ENCODE measurements around the gene KRTAP10-12.
"Not testable (repeated sequence)": the region's sequence is repeated elsewhere in the genome, so short reads cannot be mapped to it uniquely, and the experiment has no call there.

Gene KRTAP10-12

DNA sequence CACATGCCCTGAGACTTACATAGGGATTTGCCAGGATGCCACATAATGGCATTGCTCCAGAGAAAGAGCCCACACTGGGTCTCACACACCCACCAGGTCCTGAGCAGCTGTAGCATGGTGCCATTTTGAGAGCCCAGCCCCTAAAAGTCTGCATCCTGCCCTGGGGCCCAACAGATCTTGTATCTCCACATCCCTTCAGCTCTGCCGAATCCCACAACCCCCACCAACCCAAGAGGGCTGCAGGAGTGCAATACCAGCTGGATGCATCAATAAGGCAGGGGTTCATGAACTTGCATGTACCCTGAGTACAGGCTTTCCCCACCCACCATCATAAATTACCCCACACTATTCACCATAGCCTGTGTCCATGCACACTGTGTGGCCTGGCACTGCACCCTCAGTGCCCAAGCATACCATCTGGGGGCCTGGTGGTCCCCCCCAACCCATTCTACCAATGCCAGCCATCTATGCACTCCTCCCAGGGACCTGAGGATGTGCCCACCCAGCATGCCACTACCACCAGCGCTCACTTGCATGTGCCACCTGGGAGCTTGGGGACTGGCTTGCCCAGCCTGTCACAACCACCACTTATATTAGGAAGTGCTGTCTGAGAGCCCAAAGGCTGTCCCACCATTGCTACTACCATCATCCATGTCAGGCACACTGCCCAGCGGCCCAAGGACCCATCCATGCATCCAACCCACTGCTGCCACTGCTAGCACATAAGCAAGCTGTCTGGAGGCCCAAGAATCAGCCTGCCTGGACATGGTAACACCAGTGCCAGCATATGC lies 26.1 kb upstream of the KRTAP10-12 start:
- DNase-seq, result no peak

DNA sequence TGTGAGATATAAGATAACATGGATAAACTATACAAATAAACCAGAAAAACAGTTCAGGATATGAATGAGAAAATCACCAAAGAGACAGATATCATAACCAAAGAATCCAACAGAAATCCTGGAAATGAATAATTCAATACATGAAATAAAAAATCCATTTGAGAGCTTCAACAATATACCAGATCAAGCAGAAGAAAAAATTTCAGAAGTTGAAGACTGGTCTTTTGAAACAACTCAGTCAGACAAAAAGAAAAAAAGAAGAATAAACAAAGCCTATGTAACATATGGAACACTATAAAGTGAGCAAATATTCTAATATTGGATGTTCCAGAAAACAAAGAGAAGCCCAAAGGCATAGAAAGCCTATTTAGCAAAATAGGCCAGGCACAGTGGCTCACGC lies 25.1 kb upstream of the KRTAP10-12 start:
- DNase-seq, result no peak

DNA sequence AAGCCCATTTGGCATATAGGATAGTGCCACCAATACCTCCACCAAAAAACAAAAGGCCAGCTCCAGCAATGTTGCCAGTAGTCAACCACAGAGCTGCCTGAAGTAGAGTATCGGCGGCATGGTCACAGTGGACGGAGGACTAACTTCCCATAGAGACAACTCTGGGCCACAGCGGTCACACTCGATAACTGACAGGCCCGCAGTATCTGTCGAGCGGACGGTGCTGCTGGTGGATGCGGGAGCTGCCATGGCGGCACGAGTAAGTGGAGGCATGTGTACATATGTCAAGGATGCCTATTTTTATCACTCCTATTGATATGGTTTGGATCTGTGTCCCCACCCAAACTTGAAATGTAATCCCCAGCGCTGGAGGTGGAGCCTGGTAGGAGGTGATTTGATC lies 19.1 kb upstream of the KRTAP10-12 start:
- no peak for DNase-seq

DNA sequence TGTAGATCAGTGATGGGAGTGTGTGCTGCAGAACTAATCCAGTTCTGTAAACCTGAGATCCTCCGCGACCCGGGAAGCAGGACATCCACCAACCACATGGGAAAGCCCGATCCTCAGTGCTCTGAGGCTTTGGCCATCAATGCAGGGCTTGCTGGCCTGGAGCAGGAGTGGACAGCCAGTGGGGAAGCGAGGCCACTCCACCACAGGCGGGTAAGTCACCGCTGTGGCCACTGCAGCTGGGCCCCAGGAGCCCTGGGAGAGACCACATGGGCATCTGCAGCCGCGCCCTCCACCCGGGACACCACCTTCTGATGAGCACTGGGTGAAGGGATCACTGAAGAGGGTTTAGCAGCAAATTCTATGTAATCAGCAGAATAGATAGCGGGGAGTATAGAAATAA lies 15.8 kb upstream of the KRTAP10-12 start:
- DNase-seq, result no peak

DNA sequence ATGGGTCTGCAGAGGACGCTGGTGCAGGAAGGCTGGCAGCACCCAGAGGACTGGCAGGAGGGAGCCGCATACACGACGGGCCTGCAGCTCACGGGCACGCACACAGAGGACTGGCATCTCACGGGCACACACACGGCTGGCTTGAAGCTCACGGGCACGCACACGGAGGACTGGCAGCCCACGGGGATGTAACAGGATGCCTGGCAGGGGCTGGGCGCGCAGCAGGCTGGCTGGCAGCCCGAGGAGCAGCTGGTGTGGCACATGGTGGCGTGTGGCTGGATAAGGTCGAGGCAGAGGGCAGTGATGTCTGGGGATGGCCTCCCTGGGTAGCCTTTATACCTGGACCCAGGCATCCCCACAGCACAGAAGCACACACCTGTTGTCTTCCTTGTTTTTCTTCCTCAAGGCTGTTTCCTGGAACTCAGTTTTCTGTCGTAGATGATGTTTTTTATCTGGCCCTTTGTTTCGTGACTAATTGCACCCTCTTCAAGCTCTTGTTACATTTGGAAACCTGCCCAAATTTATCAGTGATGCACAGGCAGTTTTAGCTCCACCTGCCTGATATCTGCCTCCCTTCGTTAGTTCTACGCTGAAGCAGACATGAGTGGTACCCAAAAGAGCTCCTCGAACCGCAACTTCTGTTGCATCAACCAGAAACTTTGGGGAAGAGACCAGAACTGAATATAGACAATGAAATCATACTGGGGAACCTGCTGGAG lies 15.0 kb upstream of the KRTAP10-12 start, which contains the start of gene KRTAP12-1:
Gene KRTAP12-1 (minus strand): TSS at position 303 of the 719 bp plus-strand sequence. CDS start 40 bp downstream, at position 263.
- no peak for DNase-seq

DNA sequence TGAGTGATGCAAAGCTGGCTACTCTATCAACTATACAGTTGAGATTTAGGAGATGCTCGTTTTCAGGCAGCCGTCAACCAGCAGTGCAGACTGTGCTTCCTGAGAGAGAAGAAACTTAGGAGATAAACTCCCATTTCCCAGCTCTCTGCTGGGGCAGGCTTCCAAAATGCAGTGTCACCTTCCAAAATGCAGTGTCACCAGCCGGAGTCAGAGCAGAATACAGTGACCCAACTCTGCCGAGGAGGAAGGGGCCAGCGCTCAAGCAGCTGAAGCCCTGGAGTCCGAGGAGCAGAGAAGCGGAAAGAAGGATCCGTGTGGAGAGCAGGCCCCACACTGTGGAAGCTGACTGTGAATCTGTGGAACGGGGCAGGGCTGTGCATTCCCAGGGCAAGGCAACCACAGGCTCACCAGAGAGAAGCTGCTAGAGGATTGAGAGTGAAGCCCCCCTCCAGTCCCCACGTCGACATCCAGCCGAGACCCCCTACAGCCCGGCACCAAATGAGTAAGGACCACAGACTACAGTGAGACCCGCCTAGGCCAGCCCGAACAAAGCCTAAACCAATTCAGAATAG lies 14.3 kb upstream of the KRTAP10-12 start:
- no peak for DNase-seq

DNA sequence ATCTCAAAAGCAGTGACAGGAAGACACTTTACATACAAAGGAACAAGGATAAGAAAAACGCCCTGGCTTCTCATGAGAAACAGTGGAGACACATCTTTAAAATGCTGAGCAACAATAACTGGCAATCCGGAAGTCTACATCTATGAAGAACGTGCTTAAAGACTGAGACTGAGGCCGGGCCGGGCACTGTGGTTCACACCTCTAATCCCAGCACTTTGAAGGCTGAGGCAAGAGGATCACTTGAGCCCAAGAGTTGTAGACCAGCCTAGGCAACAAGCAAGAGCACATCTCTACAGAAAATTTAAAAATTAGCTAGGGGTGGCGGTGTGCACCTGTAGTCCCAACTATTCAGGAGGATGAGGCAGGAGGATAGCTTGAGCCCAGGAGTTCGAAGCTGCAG lies 12.9 kb upstream of the KRTAP10-12 start:
- no peak for DNase-seq

DNA sequence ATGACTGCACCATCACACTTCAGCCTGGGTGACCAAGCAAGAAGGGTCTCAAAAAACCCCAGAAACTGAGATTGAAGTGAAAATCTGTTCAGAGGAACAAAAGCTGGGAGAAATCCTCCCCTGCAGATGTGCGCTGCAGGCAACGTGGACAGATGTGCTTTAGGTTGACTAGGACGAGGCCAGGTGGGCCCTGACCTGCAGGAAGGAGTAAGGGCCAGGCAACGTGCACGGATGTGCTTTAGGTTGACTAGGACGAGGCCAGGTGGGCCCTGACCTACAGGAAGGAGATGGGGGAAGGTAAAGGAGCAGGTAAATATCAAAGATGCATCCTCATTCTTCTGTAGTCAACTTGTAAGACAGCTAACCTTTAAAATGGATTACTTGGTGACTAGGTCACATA lies 12.5 kb upstream of the KRTAP10-12 start:
- no peak for DNase-seq

DNA sequence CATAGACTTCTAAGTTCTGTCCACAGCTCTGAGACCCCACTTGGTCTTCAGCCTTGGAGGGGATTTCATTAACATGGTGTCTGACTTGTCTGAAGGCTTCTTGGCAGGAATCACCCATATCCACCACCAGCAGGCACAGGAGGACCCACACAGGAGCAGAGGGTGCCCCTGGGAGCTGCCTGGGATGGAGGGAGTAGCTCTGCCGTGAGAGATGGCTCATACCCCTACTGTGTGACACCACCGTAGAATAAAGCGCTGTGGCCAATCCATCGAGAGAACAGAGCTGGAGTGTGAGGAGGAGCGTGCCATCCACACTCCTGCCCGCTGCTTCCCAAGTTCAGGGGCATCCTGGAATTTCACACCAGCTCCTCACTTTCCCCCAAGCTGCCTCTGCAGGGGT lies 11.9 kb upstream of the KRTAP10-12 start:
- not testable (repeated sequence) for DNase-seq

DNA sequence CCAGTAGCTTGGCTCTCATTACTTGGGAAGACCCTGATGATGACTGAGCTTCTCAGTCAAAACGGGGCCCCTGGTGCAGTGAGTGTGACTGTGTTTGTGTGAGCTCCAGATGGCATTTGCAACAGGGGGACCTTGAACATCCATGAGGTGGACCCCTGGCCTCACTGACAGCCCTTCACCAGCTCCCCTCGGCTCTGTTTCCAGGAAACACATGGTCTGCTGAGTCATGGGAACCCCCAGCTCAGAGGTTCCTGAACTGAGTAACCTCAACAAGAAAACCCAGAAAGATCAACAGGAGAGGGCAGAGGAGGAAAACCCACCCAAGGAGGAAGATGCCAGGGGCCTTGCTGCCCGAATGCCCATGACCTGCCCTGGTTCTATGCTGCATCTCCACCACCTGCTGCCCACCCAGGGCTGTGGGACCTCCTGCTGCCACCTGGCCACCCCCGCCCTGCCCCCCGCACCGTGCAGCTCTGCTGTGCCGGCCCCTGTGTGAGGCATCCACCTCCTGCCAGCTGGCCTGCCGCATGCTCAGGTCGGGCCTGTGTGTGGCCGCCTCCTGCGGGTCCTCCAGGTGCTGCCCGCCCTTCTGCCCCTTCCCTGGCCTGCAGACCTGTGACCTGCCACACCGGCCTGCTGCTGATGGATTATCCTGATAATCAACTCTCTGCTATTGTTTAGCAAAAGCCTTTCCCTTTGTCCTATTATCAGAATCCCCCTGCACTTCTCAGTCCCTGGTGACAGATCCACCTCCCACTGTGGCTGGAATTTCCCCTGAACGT lies 10.8 kb upstream of the KRTAP10-12 start:
- DNase-seq, result no peak

DNA sequence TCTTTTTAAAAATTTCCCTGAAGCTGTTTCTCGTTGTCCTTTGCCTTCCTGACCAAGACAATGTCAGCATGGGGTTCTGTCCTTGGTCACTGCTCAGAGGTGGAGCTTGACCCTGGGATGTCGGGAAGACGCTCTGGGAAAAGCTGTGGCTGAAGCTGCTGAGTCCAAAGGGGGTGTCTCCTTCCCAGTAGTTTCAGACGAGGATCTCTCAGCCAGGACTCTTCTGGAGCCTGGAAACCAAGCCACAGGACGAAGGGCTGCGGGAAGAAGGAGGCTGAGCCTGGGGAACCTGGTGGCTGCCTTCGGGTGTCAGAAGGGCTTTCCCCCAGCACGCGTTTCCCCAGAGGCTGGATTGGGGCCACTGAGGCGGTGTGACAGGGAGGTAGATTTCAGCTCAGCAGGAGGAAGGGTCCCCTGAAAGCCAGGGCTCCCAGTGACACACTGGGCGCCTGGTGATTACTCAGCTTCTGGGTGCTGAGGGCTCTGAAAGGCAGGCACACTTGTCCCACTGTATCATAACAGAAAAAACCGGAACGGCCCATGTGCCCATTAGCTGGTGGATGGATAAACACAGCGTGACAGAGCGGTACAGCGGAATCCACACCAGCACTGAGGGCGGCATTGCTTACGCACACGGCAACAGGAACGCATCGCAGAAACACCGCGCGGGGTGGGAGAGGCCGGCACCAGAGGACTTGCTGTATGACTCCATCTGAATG lies 10.0 kb upstream of the KRTAP10-12 start:
- no peak for DNase-seq

DNA sequence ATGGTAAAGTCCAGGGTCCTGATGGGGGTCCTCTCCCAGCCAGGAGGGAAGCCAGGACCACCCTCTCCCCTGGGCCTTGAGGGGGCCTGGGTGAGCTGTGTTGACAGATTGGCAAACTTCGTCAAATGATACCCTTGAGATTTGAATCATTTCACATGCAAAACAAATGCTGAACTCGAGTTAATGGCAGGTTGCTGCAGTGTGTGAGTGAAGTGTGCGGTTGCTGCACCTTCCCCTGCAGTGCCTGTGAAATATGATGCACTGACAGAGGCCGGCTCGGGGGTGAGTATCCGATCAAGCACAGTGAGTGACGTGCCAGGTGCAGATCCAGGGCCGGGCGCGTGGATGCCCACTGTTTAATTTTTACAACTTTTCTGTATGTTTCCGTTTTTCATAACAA lies 9.3 kb upstream of the KRTAP10-12 start:
- DNase-seq, result no peak

DNA sequence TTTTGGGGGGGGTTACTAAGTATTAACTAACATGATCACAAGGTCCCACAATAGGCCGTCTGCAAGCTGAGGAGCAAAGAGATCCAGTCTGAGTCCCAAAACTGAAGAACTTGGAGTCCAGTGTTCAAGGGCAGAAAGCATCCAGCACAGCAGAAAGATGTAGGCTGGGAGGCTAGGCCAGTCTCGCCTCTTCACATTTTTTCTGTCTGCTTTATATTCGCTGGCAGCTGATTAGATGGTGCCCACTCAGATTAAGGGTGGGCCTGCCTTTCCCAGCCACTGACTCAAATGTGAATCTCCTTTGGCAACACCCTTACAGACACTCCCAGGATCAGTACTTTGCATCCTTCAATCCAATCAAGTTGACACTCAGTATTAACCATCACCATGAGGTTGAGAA lies 7.2 kb upstream of the KRTAP10-12 start:
- DNase-seq, result not testable (repeated sequence)

DNA sequence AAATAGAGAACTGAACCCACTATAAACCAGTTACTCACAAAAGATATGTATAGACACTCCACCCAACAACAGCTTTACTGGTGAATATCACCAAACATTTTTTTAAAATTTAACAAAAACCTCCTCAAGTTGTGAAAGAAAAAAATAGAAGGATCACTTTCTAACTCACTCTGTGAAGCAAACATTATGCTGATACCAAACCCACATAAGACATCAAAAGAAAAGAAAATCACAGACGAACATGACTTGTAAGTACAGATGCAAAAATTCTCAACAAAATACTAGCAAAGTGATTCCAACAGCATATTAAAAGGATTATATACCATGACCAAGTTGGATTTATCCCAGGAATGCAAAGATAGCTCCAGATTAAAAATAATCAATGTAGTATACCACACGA lies 5.3 kb upstream of the KRTAP10-12 start:
- DNase-seq, result no peak

DNA sequence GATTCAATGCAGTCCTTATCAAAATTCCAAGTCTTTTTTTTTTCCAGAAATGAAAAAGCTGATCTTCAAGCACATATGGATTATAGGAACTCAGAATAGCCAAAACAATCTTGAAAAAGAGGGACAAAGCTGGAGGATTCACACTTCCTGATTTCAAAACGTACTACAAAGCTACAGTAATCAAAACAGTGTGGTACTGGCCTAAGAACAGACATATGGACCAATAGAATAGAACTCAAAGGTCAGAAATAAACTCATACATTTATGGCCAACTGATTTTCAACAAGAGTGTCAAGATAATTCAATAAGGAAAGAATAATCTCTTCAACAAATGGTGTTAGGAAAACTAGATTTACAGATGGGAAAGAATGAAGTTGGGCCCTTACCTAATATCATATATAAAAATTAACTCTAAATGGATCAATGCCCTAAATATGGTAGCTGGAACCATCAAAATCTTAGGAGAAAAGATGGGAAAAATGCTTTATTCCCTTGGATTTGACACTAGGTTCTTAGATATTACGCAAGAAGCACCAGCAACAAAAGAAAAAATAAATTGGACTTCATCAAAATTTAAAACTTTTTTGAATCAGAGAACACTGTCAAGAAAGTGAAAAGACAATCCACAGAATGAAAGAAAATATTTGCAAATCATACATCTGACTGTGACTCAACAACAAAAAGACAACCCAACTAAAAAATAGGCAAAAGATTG lies 4.0 kb upstream of the KRTAP10-12 start:
- no peak for DNase-seq

DNA sequence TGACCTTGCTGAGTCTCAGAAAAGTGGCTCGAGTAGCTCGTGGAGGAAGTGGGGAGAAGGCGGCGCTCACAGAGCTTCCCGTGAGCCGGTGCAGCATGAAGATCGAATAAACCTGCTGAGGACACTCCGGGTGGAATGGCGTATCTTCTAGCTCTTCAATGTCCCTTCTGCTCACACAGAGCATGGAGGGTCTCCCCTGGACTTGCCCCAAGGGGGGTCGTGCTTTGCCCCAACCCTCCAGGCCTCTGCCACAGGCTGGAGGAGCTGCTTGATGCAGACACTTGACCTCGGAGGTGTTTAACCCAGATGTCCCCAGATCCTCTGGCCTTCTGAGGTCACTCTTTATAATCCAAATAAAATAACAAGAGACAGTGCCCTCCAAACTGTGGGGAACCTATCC lies 2.2 kb upstream of the KRTAP10-12 start:
- DNase-seq, result no peak

DNA sequence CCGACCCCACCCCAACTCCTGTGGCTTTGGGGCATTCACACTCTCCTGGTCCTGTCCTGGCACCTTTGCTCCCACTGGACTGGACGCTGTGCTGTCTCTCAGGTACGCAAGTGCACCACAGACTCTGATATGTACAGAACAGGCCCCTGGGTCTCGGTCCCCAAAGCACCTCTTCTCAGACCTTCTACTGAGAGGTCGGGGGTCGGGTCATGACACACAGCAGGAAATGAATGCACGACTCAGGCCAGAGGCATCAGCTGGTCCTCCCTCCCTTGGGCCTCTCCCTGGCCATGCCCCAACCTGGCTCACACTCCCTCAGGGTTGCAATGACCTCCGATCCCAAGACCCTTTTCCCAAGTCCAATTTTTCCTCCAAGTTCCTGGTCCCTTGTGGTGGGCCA lies 1.8 kb upstream of the KRTAP10-12 start:
- no peak for DNase-seq

DNA sequence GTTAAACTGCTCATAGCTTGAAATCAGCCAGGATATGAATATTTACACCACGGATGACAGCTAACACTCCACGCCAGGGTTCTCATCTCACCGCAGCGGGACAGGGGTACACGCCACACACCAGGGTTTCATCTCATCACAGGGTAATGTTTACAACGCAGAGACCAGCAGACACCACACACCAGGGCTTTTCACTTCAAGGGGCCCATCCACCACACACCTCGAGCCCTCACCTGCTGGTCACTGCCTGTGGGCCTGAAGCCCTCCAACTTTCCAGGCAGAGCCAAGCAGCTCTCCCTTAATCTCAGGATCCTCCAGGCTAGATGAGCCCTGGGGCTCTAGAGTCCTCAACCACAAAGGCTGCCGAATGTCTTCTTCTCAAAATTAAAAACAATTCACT lies 1.3 kb upstream of the KRTAP10-12 start:
- no peak for DNase-seq

DNA sequence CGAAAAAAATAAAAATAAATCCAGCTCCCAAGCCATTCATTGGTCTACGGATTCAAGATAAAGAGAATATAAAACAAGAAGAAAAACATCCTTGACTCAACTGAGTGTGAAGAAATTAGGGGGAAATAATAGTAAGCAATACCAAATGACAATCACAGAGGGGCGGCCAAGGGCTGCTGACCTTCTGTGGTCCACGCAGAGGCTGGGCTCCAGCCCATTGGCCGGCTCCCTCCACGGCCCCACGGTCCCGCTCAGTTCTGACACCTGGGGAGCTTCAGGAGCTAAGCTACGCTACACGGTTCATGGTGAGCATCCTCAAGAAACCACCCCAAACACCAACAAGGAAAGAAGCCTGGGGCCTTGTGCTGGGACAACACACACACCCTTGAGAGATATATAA lies 400 bp upstream of the KRTAP10-12 start:
- no peak for DNase-seq

DNA sequence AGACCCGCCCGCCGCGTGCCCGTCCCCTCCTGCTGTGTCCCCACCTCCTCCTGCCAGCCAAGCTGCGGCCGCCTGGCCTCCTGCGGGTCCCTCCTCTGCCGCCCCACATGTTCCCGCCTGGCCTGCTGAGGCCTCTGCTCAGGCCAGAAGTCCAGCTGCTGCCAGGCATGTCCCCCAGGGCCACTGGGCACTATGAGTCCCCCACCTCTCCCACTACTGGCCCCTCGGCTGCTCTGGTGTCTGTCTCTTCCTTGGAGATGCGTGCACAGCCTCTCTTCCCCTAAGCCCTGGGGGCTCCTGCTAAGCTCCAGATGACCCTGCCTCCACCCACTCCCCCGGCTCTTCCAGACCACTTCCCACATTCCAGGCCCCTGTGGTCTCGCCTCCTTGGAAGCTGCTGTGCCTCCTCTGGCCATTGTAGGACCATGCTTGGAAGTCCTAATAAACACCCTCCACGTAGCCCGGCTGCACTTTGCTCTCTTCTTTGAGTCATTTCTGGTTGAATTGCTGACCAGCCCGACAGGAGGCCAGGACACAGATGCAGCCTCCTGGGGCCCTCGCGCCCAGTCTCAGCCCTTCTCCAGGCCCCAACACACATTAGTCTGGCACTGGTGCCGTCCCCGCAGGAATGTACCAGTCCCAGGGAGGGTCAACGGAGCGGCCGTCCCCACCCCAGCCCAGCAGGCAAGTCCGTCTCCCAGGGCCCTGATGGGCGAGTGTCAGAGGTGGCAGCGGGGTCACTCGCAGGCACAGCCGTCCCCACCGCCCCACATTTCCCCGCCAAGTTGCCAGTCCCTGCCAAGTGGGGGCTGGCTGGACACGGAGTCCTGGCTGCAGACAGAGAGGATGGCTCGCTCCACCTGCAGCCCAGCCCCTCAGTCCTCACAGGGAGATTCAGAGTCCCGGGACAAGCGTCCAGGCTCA lies 1.1 kb downstream of the KRTAP10-12 start:
- no peak for DNase-seq

DNA sequence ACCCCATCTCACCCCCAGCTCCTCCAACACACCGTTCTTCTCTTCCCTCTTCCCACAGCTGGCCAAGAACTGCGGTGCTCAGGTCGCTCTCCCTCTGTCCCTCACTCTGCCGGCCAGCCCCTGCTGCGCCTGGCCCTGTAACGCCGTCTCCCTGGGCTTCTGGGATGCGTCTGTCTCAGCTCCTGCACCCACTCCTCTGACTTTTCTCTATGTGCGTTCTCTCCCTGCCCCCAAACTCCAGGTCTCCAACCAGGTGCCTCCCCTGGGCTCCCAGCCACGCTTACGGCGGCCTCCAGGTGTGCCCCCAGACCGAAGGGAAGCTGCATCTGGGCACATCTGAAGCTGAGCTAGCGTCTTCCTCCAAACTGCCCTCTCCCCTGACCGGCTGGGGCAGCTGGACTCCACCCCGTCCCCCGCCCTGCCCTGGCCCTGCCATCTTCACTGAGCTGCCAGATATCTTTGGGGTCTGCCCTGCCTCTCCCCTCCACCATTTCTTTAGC lies 2.6 kb downstream of the KRTAP10-12 start:
- no peak for DNase-seq

Measured in activated CD4-positive, alpha-beta T cell treated with anti-CD3 and anti-CD28 coated beads, Interleukin-2, amount 50 U/mL, for 1 hour (primary cell).